ENCODE data around the gene LCORL. TPM values are rescaled to one million over a fixed set of nuclear protein-coding genes. Genes with fewer than 3 reads are reported as not detected.

LCORL gene
- total and polyA plus RNA-seq, 2 donors (not counting 3 experiments of a cell fraction or from before 2014, with no cell fraction given), result 2.8 to 23.9 TPM

DNA sequence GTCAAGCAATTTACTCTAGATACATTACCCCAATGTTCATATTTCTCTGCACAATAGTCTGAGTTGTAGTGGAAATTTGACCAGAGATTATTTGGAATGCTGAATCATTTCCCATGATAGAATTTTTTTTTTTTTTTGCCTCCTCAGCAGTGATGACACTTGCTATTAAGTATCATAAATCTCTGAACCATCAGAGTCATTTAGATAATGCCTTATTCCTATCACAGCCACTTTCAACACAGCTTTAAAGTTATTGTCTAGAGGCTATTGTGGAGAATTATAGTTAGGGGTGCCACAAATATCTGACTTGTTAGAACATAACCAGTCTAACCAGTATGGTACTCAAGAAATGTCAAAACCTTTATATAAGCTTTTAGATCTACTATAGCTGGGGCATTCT, 79.8 kb downstream of the LCORL start:
- Histone ChIP-seq H3K9ac (replicated peaks; ENCODE audit: extremely low read depth, insufficient read depth, low read length) (no peak overlapping the region), H3K36me3 (ENCODE audit: control insufficient read depth in 2 of 2, extremely low read depth in 1 of 2, insufficient read depth in 2 of 2, low read length in 2 of 2) (peaks cover 0 to 3% of the 10 kb centered on the region in 2 experiments), H3K4me3 (replicated peaks in 1 of 3; ENCODE audit: insufficient read depth in 1 of 3, low read depth in 1 of 3, low read length in 3 of 3) (no peak overlapping the region), H3K27me3 (ENCODE audit: control insufficient read depth in 2 of 2, insufficient read depth in 2 of 2, low read length in 2 of 2) (no peaks in the 10 kb centered on the region), H2AFZ (ENCODE audit: low read depth, low read length) (no peak overlapping the region), H3K4me1 (ENCODE audit: control insufficient read depth, extremely low read depth, insufficient read depth, low read length) (peaks cover 7% of the 10 kb centered on the region), H3K79me2 (ENCODE audit: control insufficient read depth, insufficient read depth, low read length) (peaks cover 5% of the 10 kb centered on the region), H3K9me1 (replicated peaks; ENCODE audit: control insufficient read depth, extremely low read depth, insufficient read depth, low read length) (no peaks in the 10 kb centered on the region), H3K4me2 (ENCODE audit: insufficient read depth, low read length) (peak overlapping the region; percentile 42), H3K27ac (ENCODE audit: insufficient read depth, low read depth, low read length) (no peak overlapping the region), H3K9me3 (replicated peaks; ENCODE audit: control insufficient read depth, insufficient read depth, low read length) (no peaks in the 10 kb centered on the region), H4K20me1 (replicated peaks; ENCODE audit: control insufficient read depth, extremely low read depth, insufficient read depth, low read length) (no peaks in the 10 kb centered on the region)
- ChIA-PET CTCF (interaction anchor here (0.6 to 1.5 kb wide), 2 partner anchors 14 to 125 kb away, joined by 3 read pairs; no protein-coding TSS in a partner anchor), POLR2A (no interaction called here)
- BruUV-seq (replicated peaks), result no TSS peak
- TF ChIP-seq FOS (IDR thresholded peaks at IDR 0.05; ENCODE audit: borderline replicate concordance, insufficient read depth, low read length), result peak; percentile 27
- no peak for TF ChIP-seq MYC (IDR thresholded peaks at IDR 0.05; ENCODE audit: low read depth, low read length)
- DNase-seq (ENCODE audit: low read depth, low spot score) (peak; percentile 55), FAIRE-seq (no peak)
- intact Hi-C loops (cut with micrococcal nuclease), result no loop called here
- dilution Hi-C loops (cut with MboI; ENCODE audit: extremely low pct_ligation_motif_present, low sequenced_read_pairs), result no loop called here

DNA sequence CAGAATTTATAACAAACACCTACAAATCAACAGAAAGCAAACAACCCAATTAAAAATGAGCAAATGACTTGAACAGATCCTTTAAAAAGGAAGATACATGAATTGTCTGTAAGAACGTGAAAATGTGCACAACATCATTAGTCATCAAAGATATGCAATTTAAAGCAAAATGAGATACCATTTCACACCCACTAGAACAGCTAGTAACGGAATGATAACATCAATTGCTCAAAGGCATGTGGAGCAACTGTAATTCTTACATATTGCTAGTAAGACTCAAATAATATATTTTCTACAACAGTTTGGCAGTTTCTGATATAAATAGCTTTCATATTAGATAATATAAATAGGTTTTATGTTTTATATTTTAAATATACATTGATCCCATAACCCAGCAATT, 82.5 kb downstream of the LCORL start:
- H3K4me3 ChIP-seq (replicated peaks in 1 of 3; ENCODE audit: insufficient read depth in 1 of 3, low read depth in 1 of 3, low read length in 3 of 3), result no peak overlapping the region
- POLR2A ChIA-PET, result no interaction called here
- H4K20me1 ChIP-seq (replicated peaks; ENCODE audit: control insufficient read depth, extremely low read depth, insufficient read depth, low read length), result no peaks in the 10 kb centered on the region
- no peak overlapping the region for H2AFZ ChIP-seq (ENCODE audit: low read depth, low read length)
- peaks cover 0 to 3% of the 10 kb centered on the region in 2 experiments for H3K36me3 ChIP-seq (ENCODE audit: control insufficient read depth in 2 of 2, extremely low read depth in 1 of 2, insufficient read depth in 2 of 2, low read length in 2 of 2)
- no peak overlapping the region for H3K9ac ChIP-seq (replicated peaks; ENCODE audit: extremely low read depth, insufficient read depth, low read length)
- no peaks in the 10 kb centered on the region for H3K9me3 ChIP-seq (replicated peaks; ENCODE audit: control insufficient read depth, insufficient read depth, low read length)
- TF ChIP-seq EZH2 (IDR thresholded peaks at IDR 0.05; ENCODE audit: borderline replicate concordance, low read depth, low read length, severe bottlenecking) (no peak), POLR2A (IDR thresholded peaks at IDR 0.05; ENCODE audit: low read depth, low read length) (no peak), JUN (IDR thresholded peaks at IDR 0.05; ENCODE audit: borderline replicate concordance, insufficient read depth, insufficient read length, low read depth) (no peak), POLR2AphosphoS5 (IDR thresholded peaks at IDR 0.05; ENCODE audit: insufficient read depth, low read depth, low read length) (no peak), MYC (IDR thresholded peaks at IDR 0.05; ENCODE audit: low read depth, low read length) (no peak), FOS (IDR thresholded peaks at IDR 0.05; ENCODE audit: borderline replicate concordance, insufficient read depth, low read length) (no peak), GATA2 (IDR thresholded peaks at IDR 0.05; ENCODE audit: insufficient read depth, insufficient read length, low read depth, low read length) (no peak)
- TF ChIP-seq, protein P1, sequence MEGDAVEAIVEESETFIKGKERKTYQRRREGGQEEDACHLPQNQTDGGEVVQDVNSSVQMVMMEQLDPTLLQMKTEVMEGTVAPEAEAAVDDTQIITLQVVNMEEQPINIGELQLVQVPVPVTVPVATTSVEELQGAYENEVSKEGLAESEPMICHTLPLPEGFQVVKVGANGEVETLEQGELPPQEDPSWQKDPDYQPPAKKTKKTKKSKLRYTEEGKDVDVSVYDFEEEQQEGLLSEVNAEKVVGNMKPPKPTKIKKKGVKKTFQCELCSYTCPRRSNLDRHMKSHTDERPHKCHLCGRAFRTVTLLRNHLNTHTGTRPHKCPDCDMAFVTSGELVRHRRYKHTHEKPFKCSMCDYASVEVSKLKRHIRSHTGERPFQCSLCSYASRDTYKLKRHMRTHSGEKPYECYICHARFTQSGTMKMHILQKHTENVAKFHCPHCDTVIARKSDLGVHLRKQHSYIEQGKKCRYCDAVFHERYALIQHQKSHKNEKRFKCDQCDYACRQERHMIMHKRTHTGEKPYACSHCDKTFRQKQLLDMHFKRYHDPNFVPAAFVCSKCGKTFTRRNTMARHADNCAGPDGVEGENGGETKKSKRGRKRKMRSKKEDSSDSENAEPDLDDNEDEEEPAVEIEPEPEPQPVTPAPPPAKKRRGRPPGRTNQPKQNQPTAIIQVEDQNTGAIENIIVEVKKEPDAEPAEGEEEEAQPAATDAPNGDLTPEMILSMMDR (IDR thresholded peaks at IDR 0.05; ENCODE audit: extremely low read depth in 1 of 2, insufficient read depth in 1 of 2, low read depth in 1 of 2, low read length in 2 of 2), result no peak
- TF ChIP-seq, protein P2, sequence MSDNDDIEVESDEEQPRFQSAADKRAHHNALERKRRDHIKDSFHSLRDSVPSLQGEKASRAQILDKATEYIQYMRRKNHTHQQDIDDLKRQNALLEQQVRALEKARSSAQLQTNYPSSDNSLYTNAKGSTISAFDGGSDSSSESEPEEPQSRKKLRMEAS (IDR thresholded peaks at IDR 0.05; ENCODE audit: insufficient read depth, insufficient read length), result no peak
- CTCF ChIA-PET, result no interaction called here
- DNase-seq (ENCODE audit: low read depth, low spot score), result no peak
- H3K9me1 ChIP-seq (replicated peaks; ENCODE audit: control insufficient read depth, extremely low read depth, insufficient read depth, low read length), result no peaks in the 10 kb centered on the region
- dilution Hi-C loops (cut with MboI; ENCODE audit: extremely low pct_ligation_motif_present, low sequenced_read_pairs), result no loop called here
- no peak overlapping the region for H3K27ac ChIP-seq (ENCODE audit: insufficient read depth, low read depth, low read length)
- peaks cover 5% of the 10 kb centered on the region for H3K79me2 ChIP-seq (ENCODE audit: control insufficient read depth, insufficient read depth, low read length)
- peaks cover 7% of the 10 kb centered on the region for H3K4me1 ChIP-seq (ENCODE audit: control insufficient read depth, extremely low read depth, insufficient read depth, low read length)
- BruUV-seq (replicated peaks), result no TSS peak
- no peak for FAIRE-seq
- H3K27me3 ChIP-seq (ENCODE audit: control insufficient read depth in 2 of 2, insufficient read depth in 2 of 2, low read length in 2 of 2), result no peaks in the 10 kb centered on the region
- no peak overlapping the region for H3K4me2 ChIP-seq (ENCODE audit: insufficient read depth, low read length)
- intact Hi-C loops (cut with micrococcal nuclease), result no loop called here

All from endothelial cell of umbilical vein (primary cell).